Measurements from ENCODE around the gene DEXI.
A peak's percentile ranks its signal among the peaks of the same experiment; 100 is the strongest.
"Not testable (repeated sequence)": the region's sequence is repeated elsewhere in the genome, so short reads cannot be mapped to it uniquely, and the experiment has no call there.

Gene DEXI

DNA sequence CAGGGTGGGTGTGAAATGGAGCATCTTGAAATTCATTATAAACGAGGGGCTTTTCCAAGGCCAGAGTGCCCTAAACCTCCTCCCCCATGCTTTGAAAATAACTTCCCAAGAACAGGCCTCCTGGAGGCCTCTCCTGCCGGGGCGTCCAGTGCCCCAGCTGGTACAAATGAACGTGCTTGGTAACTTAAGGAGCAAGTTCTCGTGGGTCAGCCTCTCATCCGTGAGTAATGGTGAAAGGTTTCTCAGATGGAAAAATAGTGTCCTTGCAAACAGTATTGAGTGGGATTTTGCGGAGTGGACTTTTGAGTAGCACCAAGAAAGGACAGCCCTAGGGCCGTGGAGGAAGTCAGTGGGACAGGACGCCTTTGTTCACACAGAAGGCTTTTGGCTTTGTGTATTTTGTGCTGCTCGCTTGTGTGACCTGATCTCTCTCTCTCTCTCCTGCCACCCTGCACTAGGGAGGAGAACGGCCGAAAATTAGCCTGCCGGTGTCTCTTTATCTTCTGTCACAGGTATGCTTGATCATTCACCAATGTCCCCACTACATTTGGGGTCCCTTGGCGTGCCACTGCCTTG is 36.7 kb upstream of the DEXI start:
- Mint-ChIP-seq H3K4me1 (peaks cover 31 to 50% of the 10 kb centered on the region in 2 donors), H3K36me3 (peaks cover 58 to 80% of the 10 kb centered on the region in 2 donors), H3K27ac (peak overlapping the region; percentile 73), H3K4me3 (no peak overlapping the region), H3K9me3 (no peaks in the 10 kb centered on the region), H3K27me3 (no peaks in the 10 kb centered on the region)
- no peak for ATAC-seq (replicated peaks)
- no peak for DNase-seq

DNA sequence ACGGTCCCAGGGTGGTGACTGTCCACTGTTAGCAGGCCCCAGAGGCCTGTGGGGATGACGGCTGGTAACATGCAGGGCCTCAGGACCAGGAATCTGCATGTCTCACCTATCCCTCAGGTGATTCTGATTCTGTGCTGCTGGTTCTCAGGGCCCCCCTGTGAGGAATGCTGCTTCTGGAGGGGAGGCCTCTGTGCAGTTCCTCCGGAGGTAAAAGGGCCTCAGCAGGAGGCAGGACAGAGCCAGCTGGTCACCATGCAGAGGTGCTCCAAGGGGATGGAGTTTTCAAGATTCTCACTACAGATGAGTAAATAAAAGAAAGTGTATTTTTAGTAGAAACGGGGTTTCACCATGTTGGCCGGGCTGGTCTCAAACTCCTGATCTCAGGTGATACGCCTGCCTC is 35.9 kb upstream of the DEXI start:
- no peak overlapping the region for H3K4me3 Mint-ChIP-seq
- peak overlapping the region; percentile 68 for H3K27ac Mint-ChIP-seq
- H3K36me3 Mint-ChIP-seq = peaks cover 58 to 78% of the 10 kb centered on the region in 2 donors
- ATAC-seq (replicated peaks) (no peak), DNase-seq (no peak)
- H3K9me3 Mint-ChIP-seq = no peaks in the 10 kb centered on the region
- no peaks in the 10 kb centered on the region for H3K27me3 Mint-ChIP-seq
- peaks cover 30 to 46% of the 10 kb centered on the region in 2 donors for H3K4me1 Mint-ChIP-seq

DNA sequence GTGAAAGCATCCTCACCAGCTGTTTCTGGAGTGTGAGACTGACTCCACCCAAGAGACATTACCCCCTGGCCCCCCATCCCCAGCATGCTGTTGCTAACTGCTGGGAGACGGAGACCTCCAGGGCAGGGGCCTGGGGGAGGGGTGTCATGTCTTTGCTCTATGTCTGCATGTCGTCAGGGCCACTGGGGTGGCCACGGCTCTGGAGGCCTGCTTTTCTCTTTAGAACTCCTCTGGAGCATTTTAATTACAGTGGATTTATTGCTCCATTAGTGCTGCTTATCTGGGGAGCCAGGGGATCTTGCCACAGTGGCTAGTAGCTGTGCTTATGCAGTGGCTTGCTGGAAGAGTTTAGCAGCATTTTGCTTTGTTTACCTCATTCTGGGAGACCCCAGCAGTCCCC is 34.4 kb upstream of the DEXI start:
- Mint-ChIP-seq H3K4me3 (no peak overlapping the region), H3K36me3 (peaks cover 53 to 75% of the 10 kb centered on the region in 2 donors), H3K9me3 (no peaks in the 10 kb centered on the region), H3K27me3 (no peaks in the 10 kb centered on the region), H3K27ac (peak overlapping the region; percentile 25), H3K4me1 (peaks cover 28 to 46% of the 10 kb centered on the region in 2 donors)
- ATAC-seq (replicated peaks) (no peak), DNase-seq (no peak)

DNA sequence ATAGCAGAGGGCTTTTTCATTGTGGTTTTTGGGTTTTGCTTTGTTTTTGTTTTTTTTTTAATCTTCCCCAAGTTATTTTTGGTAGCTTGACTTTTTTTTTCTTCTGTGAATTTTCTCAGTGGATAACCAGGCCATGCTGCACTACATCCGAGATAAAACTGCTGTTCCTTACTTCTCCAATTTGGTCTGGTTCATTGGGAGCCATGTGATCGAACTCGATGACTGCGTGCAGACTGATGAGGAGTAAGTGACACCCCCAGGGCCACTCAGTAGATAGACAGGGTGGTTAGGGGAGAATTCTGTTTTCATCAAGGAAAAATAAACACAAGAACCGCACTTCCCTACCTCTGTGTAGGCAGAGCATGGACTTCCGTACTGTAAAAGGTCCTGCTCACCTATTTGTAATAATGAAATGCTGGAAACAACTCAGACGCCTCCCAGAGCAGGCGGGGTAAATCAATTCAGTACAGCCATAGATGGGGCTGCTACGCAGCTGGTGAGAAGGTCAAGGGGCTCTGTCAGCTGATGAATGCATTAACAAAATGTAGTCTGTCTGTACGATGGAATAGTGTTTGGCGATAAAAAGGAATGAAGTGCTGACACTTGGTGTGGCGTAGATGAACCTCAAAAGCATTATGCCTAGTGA is 30.7 kb upstream of the DEXI start:
- ATAC-seq (replicated peaks) (no peak), DNase-seq (no peak)
- Mint-ChIP-seq H3K4me1 (peaks cover 38 to 67% of the 10 kb centered on the region in 2 donors), H3K9me3 (no peaks in the 10 kb centered on the region), H3K4me3 (no peak overlapping the region), H3K27ac (peak overlapping the region; percentile 81), H3K27me3 (no peaks in the 10 kb centered on the region), H3K36me3 (peaks cover 47 to 76% of the 10 kb centered on the region in 2 donors)

DNA sequence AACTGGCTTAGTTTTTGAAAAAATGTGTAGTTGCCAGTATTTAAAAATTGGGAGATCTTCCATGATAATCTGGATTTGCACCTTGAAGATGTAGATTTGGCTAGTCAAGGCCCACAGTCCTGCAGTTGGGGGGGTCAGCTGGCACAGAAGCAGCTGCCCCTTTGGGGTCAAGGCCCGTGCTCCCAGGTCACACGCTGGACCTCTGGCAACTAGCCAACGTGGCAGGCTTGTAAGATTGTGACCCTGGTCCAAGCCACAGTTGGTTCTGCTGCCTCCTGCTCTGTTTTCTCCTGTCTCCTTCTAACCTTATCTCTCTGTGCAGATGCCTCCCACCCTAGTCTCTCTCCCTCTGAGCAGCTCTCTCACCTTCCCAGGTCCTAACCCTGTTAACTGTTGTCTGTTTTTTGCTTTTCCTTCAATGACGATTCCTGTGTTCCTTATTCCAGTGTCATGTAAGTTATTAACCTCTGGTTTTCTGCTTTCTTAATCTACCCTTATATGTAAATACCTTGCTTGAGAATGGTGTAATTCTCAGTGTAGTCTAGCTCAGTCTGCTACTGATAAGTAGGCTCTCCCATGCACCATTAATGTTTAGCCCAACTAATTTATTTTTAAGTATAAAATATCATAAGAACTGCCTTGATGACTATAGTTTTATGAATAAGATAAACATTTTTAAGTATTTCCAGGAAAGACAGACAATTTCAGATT is 30.0 kb upstream of the DEXI start:
- no peak for DNase-seq
- H3K4me3 Mint-ChIP-seq = peak overlapping the region in 1 of 2 donors; percentile 10
- peak in 1 of 2 donors; percentile 16 for ATAC-seq (replicated peaks)
- H3K4me1 Mint-ChIP-seq = peaks cover 39 to 67% of the 10 kb centered on the region in 2 donors
- H3K9me3 Mint-ChIP-seq = no peaks in the 10 kb centered on the region
- H3K27me3 Mint-ChIP-seq = no peaks in the 10 kb centered on the region
- H3K27ac Mint-ChIP-seq = peak overlapping the region; percentile 75
- peaks cover 43 to 76% of the 10 kb centered on the region in 2 donors for H3K36me3 Mint-ChIP-seq

DNA sequence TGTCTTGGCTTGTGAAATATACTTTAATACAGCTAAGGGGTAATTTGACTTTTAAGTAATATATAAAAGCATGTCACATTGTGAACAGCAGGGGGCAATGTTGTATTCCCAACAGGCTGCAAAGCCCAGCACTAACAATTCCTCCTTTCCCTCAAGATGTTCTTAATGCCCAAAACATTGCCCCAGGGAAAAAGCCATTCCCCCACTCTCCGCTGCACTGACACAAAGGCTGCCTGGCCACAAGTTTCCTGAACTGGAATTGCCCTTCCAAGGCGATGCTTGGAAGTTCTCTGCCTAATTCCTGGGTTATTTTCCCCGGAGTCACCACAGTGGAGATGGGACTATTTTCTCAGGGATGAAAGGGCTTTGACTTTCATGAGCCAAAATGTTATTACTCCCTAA is 29.3 kb upstream of the DEXI start:
- peaks cover 47 to 76% of the 10 kb centered on the region in 2 donors for H3K36me3 Mint-ChIP-seq
- H3K4me3 Mint-ChIP-seq = no peak overlapping the region
- H3K27me3 Mint-ChIP-seq = no peaks in the 10 kb centered on the region
- ATAC-seq (replicated peaks) = peak; percentile 42 to 55
- peaks cover 40 to 74% of the 10 kb centered on the region in 2 donors for H3K4me1 Mint-ChIP-seq
- no peak overlapping the region for H3K27ac Mint-ChIP-seq
- H3K9me3 Mint-ChIP-seq = no peaks in the 10 kb centered on the region
- no peak for DNase-seq

DNA sequence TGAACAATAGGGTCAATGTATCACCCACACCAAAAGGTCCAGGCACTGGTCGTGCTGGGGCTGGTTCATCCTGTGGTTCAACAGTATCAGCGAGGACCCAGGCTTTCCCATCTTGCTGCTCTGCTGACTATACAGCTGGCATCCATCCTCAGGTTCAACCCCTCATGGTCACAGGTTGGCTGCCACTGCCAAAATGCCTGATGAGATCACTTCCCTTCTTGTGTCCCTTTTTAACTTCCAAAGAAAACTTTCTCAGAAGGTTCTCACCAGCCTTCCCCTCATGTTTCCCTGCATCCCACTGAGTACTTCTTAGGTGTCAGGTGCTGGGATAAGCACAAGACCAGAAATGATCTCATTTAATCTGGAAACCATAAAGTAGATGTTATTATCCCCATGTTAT is 27.8 kb upstream of the DEXI start:
- Mint-ChIP-seq H3K4me1 (peaks cover 53 to 89% of the 10 kb centered on the region in 2 donors), H3K4me3 (no peak overlapping the region), H3K27ac (peak overlapping the region; percentile 84), H3K27me3 (no peaks in the 10 kb centered on the region), H3K36me3 (peaks cover 60 to 86% of the 10 kb centered on the region in 2 donors), H3K9me3 (peaks cover 6 to 8% of the 10 kb centered on the region in 2 donors)
- no peak for DNase-seq
- ATAC-seq (replicated peaks) = no peak

DNA sequence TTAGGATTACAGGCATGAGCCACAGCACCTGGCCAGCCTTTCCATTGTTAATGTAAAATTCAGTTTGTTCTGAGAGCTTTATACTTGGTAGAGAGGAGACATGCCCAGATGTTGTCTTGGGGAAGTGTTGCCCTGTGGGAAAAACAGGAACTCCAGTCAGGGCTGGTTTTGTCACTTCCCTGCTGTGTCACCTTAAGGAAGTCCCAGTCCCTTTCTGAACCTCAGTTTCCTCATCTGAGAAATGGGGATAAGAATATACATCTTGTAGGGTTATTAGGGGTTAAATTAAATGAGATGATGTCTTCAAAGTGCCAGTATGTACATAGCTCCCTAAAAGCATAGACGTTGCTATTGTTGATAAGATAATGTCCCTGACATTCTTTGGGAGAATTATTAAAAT is 27.3 kb upstream of the DEXI start:
- no peak for ATAC-seq (replicated peaks)
- Mint-ChIP-seq H3K4me3 (no peak overlapping the region), H3K27me3 (no peaks in the 10 kb centered on the region), H3K4me1 (peaks cover 55 to 90% of the 10 kb centered on the region in 2 donors), H3K36me3 (peaks cover 60 to 85% of the 10 kb centered on the region in 2 donors), H3K27ac (peak overlapping the region; percentile 25), H3K9me3 (peaks cover 6 to 8% of the 10 kb centered on the region in 2 donors)
- DNase-seq = no peak

DNA sequence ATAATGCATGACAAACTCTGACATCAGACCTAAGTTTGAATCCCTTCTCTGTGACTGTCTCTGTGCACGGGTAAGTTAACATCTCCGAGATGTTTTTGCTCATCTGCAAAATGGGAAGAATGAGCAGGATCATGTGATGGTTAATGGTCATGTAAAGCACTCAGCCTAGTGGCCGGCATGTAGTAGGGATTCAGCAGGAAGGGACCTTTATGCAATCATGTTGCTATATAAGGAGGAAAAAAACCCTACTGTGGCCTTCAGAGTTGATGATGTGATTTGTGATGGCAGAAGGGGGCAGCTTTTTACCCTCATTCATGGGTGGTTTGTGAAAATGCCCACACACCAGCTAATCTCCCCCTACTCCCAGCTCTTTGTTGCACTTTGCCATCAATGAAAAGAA is 26.2 kb upstream of the DEXI start:
- ATAC-seq (replicated peaks) (no peak), DNase-seq (no peak)
- Mint-ChIP-seq H3K4me3 (no peak overlapping the region), H3K9me3 (peaks cover 6 to 8% of the 10 kb centered on the region in 2 donors), H3K27ac (peak overlapping the region; percentile 84), H3K27me3 (no peaks in the 10 kb centered on the region), H3K36me3 (peaks cover 67 to 91% of the 10 kb centered on the region in 2 donors), H3K4me1 (peaks cover 60 to 97% of the 10 kb centered on the region in 2 donors)

DNA sequence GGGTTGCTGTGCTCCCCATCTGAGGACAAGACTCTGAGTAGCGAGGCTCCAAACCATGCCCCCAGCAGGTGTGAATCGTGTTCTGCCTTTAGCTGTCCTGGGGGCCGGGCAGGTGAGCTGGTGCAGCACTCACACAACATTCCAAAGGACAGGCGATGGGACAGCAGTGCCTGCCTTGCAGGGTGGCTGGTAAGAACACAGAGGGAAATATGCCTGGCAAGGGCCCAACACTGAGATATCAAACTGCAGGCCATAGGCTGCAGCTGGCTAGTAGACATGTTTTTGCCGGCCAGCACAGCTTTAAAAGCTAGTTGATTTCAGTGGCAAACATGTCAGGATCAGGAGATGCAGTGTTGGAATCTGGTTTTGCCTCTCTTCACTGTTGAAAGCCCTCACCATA is 25.7 kb upstream of the DEXI start:
- Mint-ChIP-seq H3K27ac (peak overlapping the region; percentile 84), H3K36me3 (peaks cover 67 to 91% of the 10 kb centered on the region in 2 donors)

DNA sequence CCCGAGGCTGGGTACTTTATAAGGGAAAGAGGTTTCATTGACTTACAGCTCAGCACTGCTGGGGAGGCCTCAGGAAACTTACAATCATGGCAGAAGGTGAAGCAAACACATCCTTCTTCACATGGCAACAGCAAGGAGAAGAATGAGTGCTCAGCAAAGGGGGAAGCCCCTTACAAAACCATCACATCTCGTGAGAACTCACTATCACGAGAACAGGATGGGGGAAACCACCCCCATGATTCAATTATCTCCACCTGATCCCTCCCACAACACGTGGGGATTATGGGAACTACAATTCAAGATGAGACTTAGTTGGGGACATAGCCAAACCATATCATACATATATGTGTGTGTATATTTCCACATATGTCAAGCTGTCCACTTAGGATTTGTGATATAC is 24.3 kb upstream of the DEXI start:
- not testable (repeated sequence) for ATAC-seq (replicated peaks); H3K27me3 Mint-ChIP-seq; H3K9me3 Mint-ChIP-seq
- H3K4me1 Mint-ChIP-seq = peaks cover 54 to 94% of the 10 kb centered on the region in 2 donors
- peak overlapping the region; percentile 100 for H3K27ac Mint-ChIP-seq
- peak; percentile 66 for DNase-seq
- peaks cover 73 to 93% of the 10 kb centered on the region in 2 donors for H3K36me3 Mint-ChIP-seq
- peak overlapping the region in 1 of 2 donors; percentile 3 for H3K4me3 Mint-ChIP-seq

More for the DNA sequence above, 25.7 kb upstream of the DEXI start:
- ATAC-seq (replicated peaks) (no peak), DNase-seq (no peak)
- no peak overlapping the region for H3K4me3 Mint-ChIP-seq
- peaks cover 6 to 8% of the 10 kb centered on the region in 2 donors for H3K9me3 Mint-ChIP-seq
- peaks cover 60 to 97% of the 10 kb centered on the region in 2 donors for H3K4me1 Mint-ChIP-seq
- no peaks in the 10 kb centered on the region for H3K27me3 Mint-ChIP-seq

DNA sequence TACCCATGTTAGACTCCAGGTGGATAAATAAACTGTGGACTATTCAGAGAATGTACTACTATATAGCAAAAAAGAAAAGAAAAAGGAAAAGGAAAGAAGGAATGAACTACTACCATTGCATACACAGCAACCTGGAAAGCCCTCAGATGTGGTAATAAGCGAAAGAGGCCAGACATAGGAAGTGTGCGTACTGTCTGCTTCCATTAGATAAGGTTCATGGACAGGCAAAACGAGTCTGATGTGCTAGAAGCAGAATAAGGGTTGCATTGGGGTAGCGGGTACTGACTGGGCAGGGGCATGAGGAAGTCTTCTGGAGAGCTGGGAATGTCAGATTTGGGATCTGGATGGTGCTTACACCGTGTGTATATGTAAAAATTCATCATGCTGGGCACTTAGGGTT is 23.9 kb upstream of the DEXI start:
- peaks cover 55 to 94% of the 10 kb centered on the region in 2 donors for H3K4me1 Mint-ChIP-seq

DNA sequence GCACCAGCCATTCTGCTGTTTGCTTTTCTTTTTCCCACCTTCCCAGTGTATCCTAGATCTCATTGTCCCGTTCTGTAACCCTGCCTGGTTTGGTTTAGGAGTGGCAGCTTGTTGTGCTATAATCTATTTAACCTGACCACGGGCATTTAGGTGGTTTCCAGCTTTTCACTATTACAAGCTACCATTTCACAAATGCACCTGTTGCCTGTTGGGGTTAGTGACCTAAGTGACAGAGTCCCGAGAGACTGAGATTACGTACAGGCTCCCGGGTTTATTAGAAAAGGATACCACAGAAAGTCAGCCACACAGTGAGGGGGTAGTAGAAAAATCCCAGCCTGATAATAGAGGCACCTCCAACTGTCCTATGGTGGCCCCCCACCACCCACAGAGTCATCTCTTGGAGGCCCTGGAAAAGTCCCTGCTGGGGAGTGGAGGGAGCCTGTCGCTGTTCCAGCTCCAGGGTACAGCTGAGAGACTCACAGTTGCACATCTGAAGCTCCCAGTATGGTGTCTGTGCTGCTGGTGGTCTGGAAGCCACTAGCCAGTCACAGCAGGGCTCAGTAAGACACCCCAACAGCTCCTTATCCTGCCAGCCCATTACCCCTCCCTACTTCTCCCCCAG is 23.3 kb upstream of the DEXI start:
- H3K27me3 Mint-ChIP-seq = no peaks in the 10 kb centered on the region
- H3K9me3 Mint-ChIP-seq = peaks cover 6 to 8% of the 10 kb centered on the region in 2 donors
- peak; percentile 79 to 86 for ATAC-seq (replicated peaks)
- peak overlapping the region; percentile 100 for H3K27ac Mint-ChIP-seq
- H3K36me3 Mint-ChIP-seq = peaks cover 73 to 93% of the 10 kb centered on the region in 2 donors
- H3K4me3 Mint-ChIP-seq = peak overlapping the region; percentile 61 to 76
- H3K4me1 Mint-ChIP-seq = peaks cover 51 to 94% of the 10 kb centered on the region in 2 donors
- DNase-seq = peak; percentile 88

More for the DNA sequence above, 23.9 kb upstream of the DEXI start:
- H3K9me3 Mint-ChIP-seq = peaks cover 6 to 8% of the 10 kb centered on the region in 2 donors
- H3K27ac Mint-ChIP-seq = peak overlapping the region; percentile 100
- peak overlapping the region; percentile 61 to 76 for H3K4me3 Mint-ChIP-seq
- peaks cover 74 to 93% of the 10 kb centered on the region in 2 donors for H3K36me3 Mint-ChIP-seq
- no peak for DNase-seq
- no peaks in the 10 kb centered on the region for H3K27me3 Mint-ChIP-seq
- no peak for ATAC-seq (replicated peaks)

DNA sequence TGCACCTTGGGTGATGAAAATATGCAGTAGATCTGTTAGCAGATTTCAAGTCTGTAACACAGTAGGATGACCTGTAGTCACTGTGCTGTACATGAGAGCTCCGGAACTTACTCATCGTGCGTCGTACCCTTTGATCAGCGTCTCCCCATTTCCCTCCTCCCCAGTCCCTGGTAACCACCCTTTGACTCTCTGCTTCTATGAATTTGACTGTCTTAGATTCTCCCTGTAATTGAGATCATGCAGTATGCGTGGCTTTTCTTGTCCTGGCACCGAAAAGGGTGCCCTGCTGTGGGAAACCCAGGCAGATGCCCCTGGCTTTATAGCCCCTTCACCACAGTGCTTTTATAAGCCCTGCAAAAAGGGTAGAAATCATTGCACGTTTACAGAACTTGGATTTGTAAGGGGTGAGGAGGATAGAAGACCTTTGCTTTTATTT is 22.6 kb upstream of the DEXI start:
- Mint-ChIP-seq H3K27ac (peak overlapping the region; percentile 100), H3K9me3 (peaks cover 6 to 8% of the 10 kb centered on the region in 2 donors), H3K36me3 (peaks cover 73 to 93% of the 10 kb centered on the region in 2 donors), H3K4me3 (peak overlapping the region; percentile 56 to 61), H3K4me1 (peaks cover 51 to 94% of the 10 kb centered on the region in 2 donors), H3K27me3 (no peaks in the 10 kb centered on the region)
- ATAC-seq (replicated peaks) (peak; percentile 60 to 72), DNase-seq (peak; percentile 65)
